NCI-H2029 treated with DMSO at 0.1 percent for 48 hours (cell line): ENCODE results near the gene GABRE.

ENCODE experiments used
- DNase-seq: peaks from one replicate; lab custom pipeline; 2025; lab: John Stamatoyannopoulos, UW

GABRE gene

GRCh38 chrX:151974336-151975227 lies at the start of gene GABRE:
GABRE (minus strand) TSS chrX:151974676; CDS start chrX:151974625, 51 bp downstream.
- no peak for DNase-seq

- DNase-seq: no peak
Measured at GRCh38 chrX:152020888-152021287, 46.4 kb upstream of the GABRE start.

GRCh38 chrX:151999813-152000212 lies 25.3 kb upstream of the GABRE start:
- no peak for DNase-seq

- DNase-seq: no peak
Measured at GRCh38 chrX:151997539-151997938, 23.1 kb upstream of the GABRE start.

- DNase-seq: no peak
Measured at GRCh38 chrX:151996347-151996746, 21.9 kb upstream of the GABRE start.

GRCh38 chrX:151994476-151994875 lies 20.0 kb upstream of the GABRE start:
- no peak for DNase-seq

GRCh38 chrX:151988706-151989299 lies 14.3 kb upstream of the GABRE start:
- DNase-seq: no peak

- no peak for DNase-seq
Measured at GRCh38 chrX:151987108-151987507, 12.6 kb upstream of the GABRE start.

GRCh38 chrX:151985955-151986354 lies 11.5 kb upstream of the GABRE start:
- DNase-seq: no peak

GRCh38 chrX:151985531-151985930 lies 11.1 kb upstream of the GABRE start:
- DNase-seq: no peak

GRCh38 chrX:151984902-151985301 lies 10.4 kb upstream of the GABRE start:
- no peak for DNase-seq

- no peak for DNase-seq
Measured at GRCh38 chrX:151984328-151984727, 9.9 kb upstream of the GABRE start.

- no peak for DNase-seq
Measured at GRCh38 chrX:151983186-151983585, 8.7 kb upstream of the GABRE start.

GRCh38 chrX:151982222-151982621 lies 7.7 kb upstream of the GABRE start:
- peak; percentile 16 for DNase-seq

GRCh38 chrX:151981129-151981528 lies 6.7 kb upstream of the GABRE start:
- no peak for DNase-seq

GRCh38 chrX:151977923-151978322 lies 3.4 kb upstream of the GABRE start:
- no peak for DNase-seq

- no peak for DNase-seq
Measured at GRCh38 chrX:151977009-151977408, 2.5 kb upstream of the GABRE start.

- DNase-seq: no peak
Measured at GRCh38 chrX:151975736-151976275, 1.3 kb upstream of the GABRE start.

GRCh38 chrX:151975228-151975593 lies 735 bp upstream of the GABRE start:
- DNase-seq: no peak

GRCh38 chrX:151973851-151974335 lies 583 bp downstream of the GABRE start:
- no peak for DNase-seq

GRCh38 chrX:151973060-151973661 lies 1.3 kb downstream of the GABRE start:
- DNase-seq: no peak

- no peak for DNase-seq
Measured at GRCh38 chrX:151970661-151971060, 3.8 kb downstream of the GABRE start.

GRCh38 chrX:151970027-151970426 lies 4.4 kb downstream of the GABRE start:
- DNase-seq: no peak
